ENCODE measurements around the gene PAPLN.

The PAPLN gene

DNA sequence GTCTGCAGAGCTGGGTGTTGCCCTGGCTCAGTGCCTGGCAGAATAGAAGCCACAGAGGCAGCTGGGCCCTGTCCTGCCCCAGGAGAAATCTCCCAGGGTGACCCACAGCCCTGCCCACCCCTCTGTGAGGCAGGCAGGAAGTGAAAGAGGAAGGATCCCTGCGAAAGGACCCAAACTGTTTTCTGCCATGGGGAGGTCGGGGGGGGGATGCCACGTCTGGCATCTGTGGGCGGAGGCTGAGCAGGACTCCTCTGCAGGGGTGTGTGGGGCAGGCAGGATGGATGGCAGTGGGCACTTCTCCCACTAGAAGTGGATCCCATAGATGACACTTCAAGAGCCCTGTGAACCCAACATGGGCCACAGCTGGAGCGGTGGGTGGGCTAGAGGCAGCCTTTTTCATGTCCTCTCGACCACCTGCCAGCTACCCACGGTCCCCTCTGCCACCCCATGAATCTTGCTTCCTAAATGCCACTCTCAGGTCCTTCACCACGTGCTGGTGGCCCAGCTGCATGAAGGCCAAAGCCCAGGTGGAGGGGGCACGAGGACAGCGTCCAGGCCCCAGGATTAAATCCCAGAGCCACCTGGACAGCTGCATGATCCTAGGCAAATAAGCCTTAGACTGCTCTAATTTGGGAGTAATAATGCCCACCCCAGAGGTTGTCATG is 3.6 kb downstream of the PAPLN start:
- TF ChIP-seq TAF1 (IDR thresholded peaks at IDR 0.05; ENCODE audit: borderline replicate concordance, low read depth, low read length) (no peak), POLR2AphosphoS5 (IDR thresholded peaks at IDR 0.05; ENCODE audit: low read depth, low read length) (no peak), POLR2A (IDR thresholded peaks at IDR 0.05; ENCODE audit: low read depth, low read length) (no peak)
- FAIRE-seq (no peak), DNase-seq (ENCODE audit: insufficient read length) (peak; percentile 28)

DNA sequence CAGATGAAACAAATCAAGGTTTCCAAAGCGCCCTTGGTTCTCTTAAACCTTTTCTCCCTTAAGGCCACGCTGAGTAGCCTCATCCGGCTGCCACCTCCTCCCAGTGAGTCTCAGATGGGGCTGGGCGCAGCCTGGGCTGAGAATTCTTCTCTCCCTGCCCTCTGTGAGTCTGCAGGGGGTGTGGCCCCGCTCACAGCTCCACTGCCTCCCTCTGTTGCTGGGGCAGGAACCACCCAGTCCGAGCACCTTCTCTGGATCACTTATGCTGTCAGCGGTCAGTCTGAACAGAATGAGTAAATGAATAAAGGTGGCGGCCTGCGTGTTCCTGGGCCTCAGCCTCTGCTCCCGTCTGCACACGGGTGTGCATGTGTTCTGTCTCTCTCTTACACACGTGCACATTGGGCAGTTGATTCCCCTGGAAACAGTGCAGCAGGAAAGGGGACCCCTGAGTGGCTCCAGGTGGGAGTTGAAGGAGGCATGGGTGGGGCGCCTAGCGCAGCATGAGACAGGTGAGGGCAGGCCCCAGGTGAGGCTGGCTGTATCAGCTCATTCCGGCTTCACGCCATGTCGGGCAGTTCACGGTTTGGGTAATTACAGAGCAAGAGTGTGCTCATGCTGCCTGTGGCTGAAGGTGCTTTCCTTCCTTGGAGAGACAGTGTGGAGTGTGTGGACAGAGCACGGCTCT is 4.3 kb downstream of the PAPLN start:
- FAIRE-seq (no peak), DNase-seq (ENCODE audit: insufficient read length) (no peak)

DNA sequence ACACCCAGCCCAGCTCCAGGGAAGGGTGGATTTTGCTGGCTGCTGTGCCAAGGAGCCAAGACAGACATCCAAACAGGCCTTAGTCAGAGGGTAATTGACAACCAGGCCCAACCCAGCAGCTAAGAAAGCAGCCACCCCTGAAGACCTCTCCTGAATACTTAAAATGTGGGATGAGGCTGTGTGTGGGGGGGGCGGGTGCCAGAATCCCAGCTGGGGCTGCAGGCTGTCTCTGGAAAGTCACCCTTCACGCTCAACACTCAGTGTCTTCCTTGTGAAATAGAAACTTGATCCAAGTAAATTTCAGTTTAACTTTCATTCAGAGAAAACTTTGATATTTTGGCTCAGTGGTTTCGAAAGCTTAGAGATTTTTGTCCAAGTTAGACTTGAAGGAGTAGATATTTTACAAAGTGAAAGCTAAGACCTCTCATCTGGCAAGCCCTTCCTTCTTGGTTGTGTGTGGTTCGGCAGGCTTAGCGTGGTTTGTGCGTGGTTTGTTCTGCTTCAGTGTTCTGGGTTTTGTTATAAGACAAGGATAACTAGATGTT is 5.1 kb downstream of the PAPLN start:
- TF ChIP-seq POLR2AphosphoS5 (IDR thresholded peaks at IDR 0.05; ENCODE audit: low read depth, low read length) (no peak), TAF1 (IDR thresholded peaks at IDR 0.05; ENCODE audit: borderline replicate concordance, low read depth, low read length) (no peak), POLR2A (IDR thresholded peaks at IDR 0.05; ENCODE audit: low read depth, low read length) (no peak)
- peak; percentile 87 for FAIRE-seq
- DNase-seq (ENCODE audit: insufficient read length) = peak; percentile 33

More for the DNA sequence above, 4.3 kb downstream of the PAPLN start:
- TF ChIP-seq POLR2AphosphoS5 (IDR thresholded peaks at IDR 0.05; ENCODE audit: low read depth, low read length) (no peak), POLR2A (IDR thresholded peaks at IDR 0.05; ENCODE audit: low read depth, low read length) (no peak), TAF1 (IDR thresholded peaks at IDR 0.05; ENCODE audit: borderline replicate concordance, low read depth, low read length) (no peak)

DNA sequence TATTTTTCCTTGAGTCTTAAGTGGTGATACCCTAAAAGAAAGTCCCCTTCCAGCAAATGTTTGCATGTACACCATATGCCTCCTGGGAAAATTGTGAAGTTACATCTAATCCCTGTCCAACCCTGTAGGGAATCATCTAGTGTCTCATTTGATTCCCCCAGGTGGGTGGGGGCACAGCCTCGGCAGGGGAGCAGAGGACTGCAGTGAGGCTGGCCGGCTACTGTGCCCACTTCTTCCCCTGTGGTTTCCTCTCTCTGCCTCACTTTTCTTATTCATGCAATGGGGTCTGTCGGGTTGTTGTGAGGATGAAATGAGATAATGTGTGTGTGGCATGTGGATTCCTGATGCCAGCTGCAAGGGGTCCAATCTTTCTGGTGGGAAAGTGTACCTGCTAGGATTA is 6.0 kb downstream of the PAPLN start:
- TF ChIP-seq TAF1 (IDR thresholded peaks at IDR 0.05; ENCODE audit: borderline replicate concordance, low read depth, low read length) = no peak
- TF ChIP-seq POLR2A (IDR thresholded peaks at IDR 0.05; ENCODE audit: low read depth, low read length) = no peak
- TF ChIP-seq POLR2AphosphoS5 (IDR thresholded peaks at IDR 0.05; ENCODE audit: low read depth, low read length) = no peak

DNA sequence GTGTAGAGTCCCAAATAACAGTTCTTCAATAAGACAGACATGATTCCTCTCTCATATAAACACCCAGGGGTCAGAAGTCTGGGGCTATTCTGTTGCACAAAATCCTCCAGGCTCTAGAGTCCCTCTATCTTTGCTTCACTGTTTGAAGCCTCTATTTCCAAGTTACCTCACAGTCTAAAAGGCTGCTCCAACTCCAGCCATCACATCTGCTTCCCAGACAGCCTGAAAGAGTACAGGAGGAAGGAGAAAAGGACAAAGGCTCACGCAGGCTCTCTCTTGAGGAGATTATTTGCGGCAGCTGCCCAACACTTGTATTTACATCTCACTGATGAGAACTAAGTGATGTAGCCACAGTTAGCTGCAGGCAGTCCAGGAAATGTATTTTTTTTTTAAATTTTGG is 6.4 kb downstream of the PAPLN start:
- FAIRE-seq = peak; percentile 36
- TF ChIP-seq POLR2A (IDR thresholded peaks at IDR 0.05; ENCODE audit: low read depth, low read length) = no peak
- no peak for TF ChIP-seq TAF1 (IDR thresholded peaks at IDR 0.05; ENCODE audit: borderline replicate concordance, low read depth, low read length)
- TF ChIP-seq POLR2AphosphoS5 (IDR thresholded peaks at IDR 0.05; ENCODE audit: low read depth, low read length) = no peak
- DNase-seq (ENCODE audit: insufficient read length) = no peak

More for the DNA sequence above, 6.0 kb downstream of the PAPLN start:
- FAIRE-seq (no peak), DNase-seq (ENCODE audit: insufficient read length) (no peak)

DNA sequence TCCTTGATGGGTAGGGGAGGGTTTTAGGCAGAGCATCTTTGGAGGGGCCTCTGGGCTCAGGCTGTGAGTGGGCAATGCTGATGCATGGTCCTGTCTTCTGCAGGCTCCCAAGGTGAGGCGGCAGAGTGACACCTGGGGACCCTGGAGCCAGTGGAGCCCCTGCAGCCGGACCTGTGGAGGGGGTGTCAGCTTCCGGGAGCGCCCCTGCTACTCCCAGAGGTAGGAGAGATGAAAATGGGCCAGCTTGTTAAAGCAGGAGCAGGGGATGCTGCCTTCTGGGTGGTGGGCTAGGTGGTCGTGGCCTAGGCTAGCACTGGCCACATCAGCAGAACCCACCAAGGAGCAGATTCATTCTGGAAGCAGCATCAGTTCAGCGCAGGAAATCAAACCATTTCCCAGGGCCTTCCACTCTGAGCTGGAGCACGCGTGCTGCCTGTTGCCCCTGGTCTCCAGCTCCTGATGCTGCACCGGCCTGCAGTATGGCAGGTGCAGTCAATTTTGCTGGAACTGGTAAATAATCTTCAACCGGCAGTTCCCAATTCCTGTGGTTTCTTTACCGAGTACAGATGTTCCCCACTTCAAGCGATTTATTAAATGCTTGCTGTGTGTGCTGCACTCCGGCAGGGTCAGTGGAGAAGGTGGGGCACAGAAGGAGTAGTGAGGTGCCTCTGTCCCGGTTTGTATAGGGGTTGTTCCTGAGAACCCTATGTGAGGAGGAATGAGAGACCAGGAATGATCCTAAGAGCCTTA is 7.4 kb downstream of the PAPLN start:
- TF ChIP-seq POLR2A (IDR thresholded peaks at IDR 0.05; ENCODE audit: low read depth, low read length) (no peak), POLR2AphosphoS5 (IDR thresholded peaks at IDR 0.05; ENCODE audit: low read depth, low read length) (no peak), TAF1 (IDR thresholded peaks at IDR 0.05; ENCODE audit: borderline replicate concordance, low read depth, low read length) (no peak)
- DNase-seq (ENCODE audit: insufficient read length) = no peak
- FAIRE-seq = no peak

DNA sequence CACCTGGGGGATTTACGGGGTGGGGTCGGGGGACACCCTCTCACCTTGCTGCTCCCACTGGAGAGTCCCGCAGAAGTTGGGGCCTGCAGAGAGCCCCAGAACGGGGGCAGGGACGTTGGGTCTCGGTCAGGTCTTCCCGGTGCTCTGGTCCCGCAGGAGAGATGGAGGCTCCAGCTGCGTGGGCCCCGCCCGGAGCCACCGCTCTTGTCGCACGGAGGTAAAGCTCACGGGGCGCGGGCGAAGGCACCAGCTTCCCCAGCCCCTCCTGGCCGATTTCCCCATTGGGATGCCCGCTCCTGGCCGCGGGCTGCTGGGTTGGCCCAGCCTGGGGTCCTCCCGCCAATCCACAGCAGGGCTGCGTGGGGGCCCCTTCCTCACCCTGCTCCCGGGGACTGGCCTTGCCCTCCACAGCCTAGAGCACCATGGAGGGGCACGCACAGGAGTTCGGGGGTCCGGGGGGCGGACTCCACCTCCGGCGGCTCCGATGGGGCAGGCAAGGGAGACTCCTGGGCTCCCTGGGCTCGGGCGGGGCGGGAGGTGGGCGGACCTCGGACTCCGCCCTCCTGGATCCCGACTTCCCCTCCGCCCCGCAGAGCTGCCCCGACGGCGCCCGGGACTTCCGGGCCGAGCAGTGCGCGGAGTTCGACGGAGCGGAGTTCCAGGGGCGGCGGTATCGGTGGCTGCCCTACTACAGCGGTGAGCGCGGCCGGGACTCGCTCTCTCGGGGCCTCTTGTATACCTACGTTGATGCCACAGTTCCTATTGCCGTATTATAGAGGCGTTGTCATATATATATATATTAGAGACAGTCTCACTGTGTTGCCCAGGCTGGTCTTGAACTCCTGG is 8.4 kb downstream of the PAPLN start:
- FAIRE-seq (peak; percentile 90), DNase-seq (ENCODE audit: insufficient read length) (peak; percentile 63)
- peak; percentile 56; the same call in 1 of the 2 replicates for TF ChIP-seq POLR2A (IDR thresholded peaks at IDR 0.05; ENCODE audit: low read depth, low read length)
- no peak for TF ChIP-seq TAF1 (IDR thresholded peaks at IDR 0.05; ENCODE audit: borderline replicate concordance, low read depth, low read length)
- TF ChIP-seq POLR2AphosphoS5 (IDR thresholded peaks at IDR 0.05; ENCODE audit: low read depth, low read length) = no peak

DNA sequence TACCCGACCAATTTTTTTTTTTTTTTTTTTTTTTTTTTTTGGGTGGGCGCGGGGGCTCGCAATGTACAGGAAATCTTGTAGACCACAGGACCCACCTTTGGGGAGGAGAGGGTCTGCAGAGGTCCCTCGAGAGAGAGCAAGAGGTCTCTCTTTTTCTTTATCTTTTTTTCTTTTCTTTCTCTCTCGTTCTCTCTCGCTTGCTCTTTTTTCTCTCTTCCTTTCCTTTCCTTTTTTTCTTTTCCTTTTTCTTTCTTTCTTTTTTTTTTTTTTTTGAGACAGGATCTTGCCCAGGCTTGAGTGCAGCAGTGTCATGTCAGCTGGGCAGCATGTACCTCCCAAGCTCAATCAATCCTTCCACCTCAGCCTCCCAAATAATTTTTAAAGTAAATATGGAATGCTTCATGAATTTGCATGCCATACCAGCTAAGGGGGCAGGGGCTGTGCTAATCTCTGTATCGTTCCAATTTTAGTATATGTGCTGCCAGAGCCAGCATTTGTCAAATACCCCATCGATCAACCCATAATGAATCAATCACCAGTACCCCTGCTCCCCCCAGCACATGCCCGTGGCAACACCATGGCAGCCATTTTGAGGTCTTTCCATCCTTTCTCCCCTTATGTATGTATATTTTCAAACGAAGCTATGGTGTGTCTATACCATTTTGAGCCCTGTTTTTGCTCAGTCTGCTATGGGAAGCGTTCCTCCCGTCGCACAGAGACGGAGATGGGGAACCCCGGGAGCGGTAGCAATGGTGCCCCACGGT is 9.3 kb downstream of the PAPLN start:
- peak; percentile 30 for FAIRE-seq
- no peak for DNase-seq (ENCODE audit: insufficient read length)
- TF ChIP-seq TAF1 (IDR thresholded peaks at IDR 0.05; ENCODE audit: borderline replicate concordance, low read depth, low read length) (no peak), POLR2AphosphoS5 (IDR thresholded peaks at IDR 0.05; ENCODE audit: low read depth, low read length) (no peak), POLR2A (IDR thresholded peaks at IDR 0.05; ENCODE audit: low read depth, low read length) (no peak)

DNA sequence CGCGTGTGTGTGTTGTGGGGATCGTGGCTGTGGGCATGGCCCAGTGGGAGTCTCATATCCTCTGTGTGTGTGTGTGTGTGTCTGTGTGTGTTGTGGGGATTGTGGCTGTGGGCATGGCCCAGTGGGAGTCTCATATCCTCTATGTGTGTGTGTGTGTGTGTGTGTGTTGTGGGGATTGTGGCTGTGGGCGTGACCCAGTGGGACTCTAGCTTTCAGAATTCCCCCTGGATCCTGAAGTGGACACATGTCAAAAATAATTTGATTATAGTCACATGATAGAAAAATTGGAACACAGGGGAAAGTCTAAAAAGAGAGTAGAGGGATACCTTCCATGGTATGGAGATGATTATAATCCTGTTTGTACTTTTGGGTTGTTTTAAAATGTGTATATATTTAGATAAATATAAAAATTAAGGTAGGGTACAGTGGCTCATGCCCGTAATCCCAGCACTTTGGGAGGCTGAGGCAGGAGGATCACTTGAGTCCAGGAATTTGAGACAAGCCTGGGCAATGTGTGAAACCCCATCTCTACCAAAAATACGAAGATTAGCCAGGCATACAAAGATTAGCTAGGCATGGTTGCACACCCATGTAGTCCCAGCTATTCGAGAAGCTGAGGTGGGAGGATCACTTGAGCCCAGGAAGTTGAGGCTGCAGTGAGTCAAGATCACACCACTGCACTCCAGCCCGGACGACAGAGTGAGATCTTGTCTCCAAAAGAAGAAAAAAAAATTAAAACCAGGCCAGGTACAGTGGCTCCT is 11.0 kb downstream of the PAPLN start:
- peak; percentile 96 for FAIRE-seq
- DNase-seq (ENCODE audit: insufficient read length) = no peak
- TF ChIP-seq POLR2A (IDR thresholded peaks at IDR 0.05; ENCODE audit: low read depth, low read length) = no peak
- no peak for TF ChIP-seq POLR2AphosphoS5 (IDR thresholded peaks at IDR 0.05; ENCODE audit: low read depth, low read length)
- no peak for TF ChIP-seq TAF1 (IDR thresholded peaks at IDR 0.05; ENCODE audit: borderline replicate concordance, low read depth, low read length)

Data from GM12892 (cell line).